GM12878 (cell line): Measurements from ENCODE around the gene CEBPE. TPM values are rescaled to one million over a fixed set of nuclear protein-coding genes. Genes with fewer than 3 reads are reported as not detected.
"Not testable (repeated sequence)": the region's sequence is repeated elsewhere in the genome, so short reads cannot be mapped to it uniquely, and the experiment has no call there.

ENCODE experiments used
- ATAC-seq: fragments of 200-7000 bp; cut with Tn5 transposase; 3 replicates; pipeline ENCODE4 v1.9.1; 2020; ENCODE audit warnings: mild to moderate bottlenecking, moderate library complexity
- BruUV-seq: library from RNA; stranded (reverse); fragments of 400-500 nt; replicated peaks from 2 replicates; lab custom pipeline; 2021; lab: Mats Ljungman, UMichigan
- CTCF ChIA-PET: fragments of 300-600 bp; sonication (Branson Sonifier 250); formaldehyde crosslinking; extraction: SDS; loops from one replicate; lab custom pipeline; 2021; ENCODE audit warnings: inconsistent platforms; lab: Yijun Ruan, JAX
- POLR2A ChIA-PET: fragments of 350-600 bp; formaldehyde crosslinking; extraction: SDS; loops from one replicate; lab custom pipeline; 2021; ENCODE audit warnings: inconsistent platforms; lab: Charles Lee
- RAD21 ChIA-PET: fragments of 300-600 bp; sonication (Branson Sonifier 250); formaldehyde crosslinking; loops from one replicate; lab custom pipeline; 2023; ENCODE audit warnings: antibody characterized with exemption; ENCODE audit not compliant: unreplicated experiment; lab: Charles Lee
- SMC1A ChIA-PET: fragments of 300-600 bp; sonication (Branson Sonifier 250); formaldehyde crosslinking; loops from one replicate; lab custom pipeline; 2023; ENCODE audit not compliant: unreplicated experiment, uncharacterized antibody; lab: Charles Lee
- DNase-seq: peaks from one replicate; pipeline ENCODE4 v3.0.0-alpha.2; 2011; ENCODE audit warnings: low read depth, low spot score
- FAIRE-seq: peaks from 3 replicates; lab custom pipeline; 2011; peaks lifted over from hg19 to GRCh38; lab: Jason Lieb, UNC
- H2AFZ ChIP-seq: 2 replicates; pipeline ENCODE4 v1.6.0; 2011; ENCODE audit warnings: low read depth, low read length, control low read depth; ENCODE audit not compliant: control insufficient read depth
- H3K27ac ChIP-seq: 2 replicates; pipeline ENCODE4 v1.5.1; 2011; ENCODE audit warnings: control low read depth; ENCODE audit not compliant: control insufficient read depth, insufficient read depth
- H3K27me3 ChIP-seq, 2 experiments: replicated peaks in 1 of 2; 2 replicates each; pipeline versions ENCODE4 v1.6.0 to v1.6.1; 2011; ENCODE audit warnings: low read length in 1 of 2; ENCODE audit not compliant: control insufficient read depth in 2 of 2, insufficient read depth in 2 of 2
- H3K36me3 ChIP-seq, 2 experiments: 2 replicates each; pipeline ENCODE4 v1.5.1; 2011; ENCODE audit warnings: low read length in 1 of 2; ENCODE audit not compliant: control insufficient read depth in 2 of 2, insufficient read depth in 2 of 2
- H3K4me1 ChIP-seq: 2 replicates; pipeline ENCODE4 v1.6.1; 2011; ENCODE audit warnings: mild to moderate bottlenecking, low read length, moderate library complexity, mixed read lengths; ENCODE audit not compliant: control insufficient read depth, insufficient read depth
- H3K4me2 ChIP-seq: 2 replicates; pipeline ENCODE4 v1.6.0; 2011; ENCODE audit warnings: control low read depth; ENCODE audit not compliant: control insufficient read depth, insufficient read depth
- H3K4me3 ChIP-seq: fragments of 200-600 bp; sonication (generic); 2 replicates; pipeline ENCODE4 v1.5.1; 2016
- H3K79me2 ChIP-seq: 2 replicates; pipeline ENCODE4 v1.6.0; 2011; ENCODE audit warnings: low read length; ENCODE audit not compliant: control insufficient read depth, insufficient read depth
- H3K9ac ChIP-seq: 2 replicates; pipeline ENCODE4 v1.8.0; 2011; ENCODE audit warnings: low read length, control low read depth, mixed read lengths; ENCODE audit not compliant: control insufficient read depth, insufficient read depth
- H3K9me3 ChIP-seq: replicated peaks from 3 replicates; pipeline ENCODE4 v1.5.1; 2011; ENCODE audit warnings: mild to moderate bottlenecking, low read length; ENCODE audit not compliant: control insufficient read depth, insufficient read depth
- H4K20me1 ChIP-seq: 2 replicates; pipeline ENCODE4 v1.6.0; 2011; ENCODE audit not compliant: control insufficient read depth, insufficient read depth
- BHLHE40 ChIP-seq, 2 experiments: fragments of 450-650 bp in 1 of 2; IDR thresholded peaks; 2 replicates each; pipeline ENCODE4 v1.6.1; 2011 to 2017; ENCODE audit warnings: low read depth in 2 of 2, borderline replicate concordance in 1 of 2, improper control_type of control experiment in 1 of 2, low read length in 1 of 2, mild to moderate bottlenecking in 1 of 2
- ETV6 ChIP-seq, 2 experiments: fragments of 450-650 bp in 1 of 2; IDR thresholded peaks in 1 of 2; conservative IDR thresholded peaks in 1 of 2; 2 replicates each; pipeline ENCODE4 v1.6.1; 2014; ENCODE audit warnings: antibody characterized with exemption in 1 of 2, borderline replicate concordance in 1 of 2, low read depth in 1 of 2, mild to moderate bottlenecking in 1 of 2, moderate library complexity in 1 of 2
- MYB ChIP-seq: fragments of 150-350 bp; IDR thresholded peaks from 2 replicates; pipeline ENCODE4 v1.6.1; 2014; ENCODE audit warnings: mild to moderate bottlenecking, low read depth, low read length, borderline replicate concordance
- SMARCA5 ChIP-seq: fragments of 450-650 bp; IDR thresholded peaks from 2 replicates; pipeline ENCODE4 v1.6.1; 2017; ENCODE audit warnings: mild to moderate bottlenecking
- TCF7 ChIP-seq: IDR thresholded peaks from 2 replicates; pipeline ENCODE4 v1.6.1; 2014; ENCODE audit warnings: antibody characterized with exemption, borderline replicate concordance
- WGBS: methylation state at CpG from one replicate; pipeline ENCODE4 v1.1.6; 2016; ENCODE audit warnings: low lambda C conversion rate; ENCODE audit not compliant: insufficient replicate concordance, insufficient coverage; ENCODE audit errors: missing lambda C conversion rate; 5-methylcytosine and 5-hydroxymethylcytosine counted together
- in situ Hi-C: fragments of 300-500 bp; cut with MboI; formaldehyde crosslinking; loops from 9 replicates; pipeline ENCODE4 v1.14.3; 2018; ENCODE audit warnings: mixed read lengths
- intact Hi-C: fragments of 100-400 bp; cut with micrococcal nuclease; formaldehyde crosslinking; loops from one replicate; pipeline ENCODE4 v1.14.2; 2022; ENCODE audit not compliant: unreplicated experiment
- polyA plus RNA-seq, 11 experiments: library from polyadenylated mRNA; depleted of rRNA in 4 of 11; unstranded in 6 of 11; stranded (reverse) in 5 of 11; fragments of >200 nt; fragmentation: Nextera tagmentation in 4 of 11; fragmentation: Illumina TruSeq in 1 of 11; extraction: Ambion mirVana in 4 of 11; extraction: Trizol in 1 of 11; gene quantifications; 1 replicate in 1 of 11; 2 replicates in 10 of 11; pipeline versions ENCODE4 v1.2.1 to v1.2.3, GENCODE V29; 2011 to 2016; ENCODE audit warnings: inconsistent platforms in 2 of 11, missing spikeins in 2 of 11, low read depth in 1 of 11
- total RNA-seq, 4 experiments: library from RNA; depleted of rRNA in 3 of 4; stranded (reverse); fragments of >200 nt in 3 of 4; fragmentation: Illumina TruSeq in 1 of 4; extraction: Trizol in 1 of 4; gene quantifications; 2 replicates each; pipeline versions ENCODE4 v1.2.1 to v1.2.3, GENCODE V29; 2013 to 2021
- TF ChIP-seq, protein P1 (sequence below): fragments of 450-650 bp; IDR thresholded peaks from 2 replicates; pipeline ENCODE4 v1.6.1; 2018; ENCODE audit warnings: borderline replicate concordance, mild to moderate bottlenecking; ENCODE audit not compliant: partially characterized antibody

The CEBPE gene
- total and polyA plus RNA-seq, 10 of the 15 experiments (the other 5 are each of a cell fraction or from before 2014, with no cell fraction given): 0.09 to 0.45 (median 0.24) TPM; not detected in 7

- no peak for TF ChIP-seq SMARCA5
- TF ChIP-seq, protein P1, sequence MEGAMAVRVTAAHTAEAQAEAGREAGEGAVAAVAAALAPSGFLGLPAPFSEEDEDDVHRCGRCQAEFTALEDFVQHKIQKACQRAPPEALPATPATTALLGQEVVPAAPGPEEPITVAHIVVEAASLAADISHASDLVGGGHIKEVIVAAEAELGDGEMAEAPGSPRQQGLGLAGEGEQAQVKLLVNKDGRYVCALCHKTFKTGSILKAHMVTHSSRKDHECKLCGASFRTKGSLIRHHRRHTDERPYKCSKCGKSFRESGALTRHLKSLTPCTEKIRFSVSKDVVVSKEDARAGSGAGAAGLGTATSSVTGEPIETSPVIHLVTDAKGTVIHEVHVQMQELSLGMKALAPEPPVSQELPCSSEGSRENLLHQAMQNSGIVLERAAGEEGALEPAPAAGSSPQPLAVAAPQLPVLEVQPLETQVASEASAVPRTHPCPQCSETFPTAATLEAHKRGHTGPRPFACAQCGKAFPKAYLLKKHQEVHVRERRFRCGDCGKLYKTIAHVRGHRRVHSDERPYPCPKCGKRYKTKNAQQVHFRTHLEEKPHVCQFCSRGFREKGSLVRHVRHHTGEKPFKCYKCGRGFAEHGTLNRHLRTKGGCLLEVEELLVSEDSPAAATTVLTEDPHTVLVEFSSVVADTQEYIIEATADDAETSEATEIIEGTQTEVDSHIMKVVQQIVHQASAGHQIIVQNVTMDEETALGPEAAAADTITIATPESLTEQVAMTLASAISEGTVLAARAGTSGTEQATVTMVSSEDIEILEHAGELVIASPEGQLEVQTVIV: no peak
- no peak for TF ChIP-seq ETV6 (conservative IDR thresholded peaks at IDR 0.05 in 1 of 2, IDR thresholded peaks at IDR 0.05 in 1 of 2; ENCODE audit: borderline replicate concordance in 1 of 2, low read depth in 1 of 2)
- TF ChIP-seq TCF7: no peak
- TF ChIP-seq BHLHE40 (IDR thresholded peaks at IDR 0.05; ENCODE audit: borderline replicate concordance in 1 of 2, low read depth in 2 of 2, low read length in 1 of 2): no peak
- no peak for TF ChIP-seq MYB
Observed at GRCh38 chr14:23109769-23110168, 9.3 kb downstream of the CEBPE start (continued).

GRCh38 chr14:23108169-23108568 lies 10.9 kb downstream of the CEBPE start:
- ATAC-seq, H3K4me3 ChIP-seq, DNase-seq, RAD21 ChIA-PET, H3K9me3 ChIP-seq, H3K36me3 ChIP-seq, H3K27me3 ChIP-seq, FAIRE-seq, H3K79me2 ChIP-seq, intact Hi-C loops, H2AFZ ChIP-seq, H3K27ac ChIP-seq, in situ Hi-C loops, POLR2A ChIA-PET, H3K9ac ChIP-seq, H3K4me2 ChIP-seq, BruUV-seq, H4K20me1 ChIP-seq, H3K4me1 ChIP-seq: not testable (repeated sequence)
- WGBS: 54% methylated on average over 24 of the region's 24 CpGs
- SMC1A ChIA-PET: interaction anchor here (1.2 kb wide), 1 partner anchor 31 kb away, joined by 5 read pairs; no protein-coding TSS in a partner anchor
- CTCF ChIA-PET: interaction anchor here (1.1 to 5.4 kb wide), 5 partner anchors 12 to 40 kb away, joined by 3 to 45 read pairs (median 10); partner anchors contain the start of genes ACIN1, C14orf119 and CEBPE

DNA sequence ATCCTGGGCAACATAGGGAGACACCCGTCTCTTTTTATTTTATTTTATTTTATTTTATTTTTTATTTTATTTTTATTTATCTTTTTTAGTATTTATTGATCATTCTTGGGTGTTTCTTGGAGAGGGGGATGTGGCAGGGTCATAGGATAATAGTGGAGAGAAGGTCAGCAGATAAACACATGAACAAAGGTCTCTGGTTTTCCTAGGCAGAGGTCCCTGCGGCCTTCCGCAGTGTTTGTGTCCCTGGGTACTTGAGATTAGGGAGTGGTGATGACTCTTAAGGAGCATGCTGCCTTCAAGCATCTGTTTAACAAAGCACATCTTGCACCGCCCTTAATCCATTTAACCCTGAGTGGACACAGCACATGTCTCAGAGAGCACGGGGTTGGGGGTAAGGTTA lies 11.4 kb downstream of the CEBPE start:
- FAIRE-seq, in situ Hi-C loops, BruUV-seq, H3K36me3 ChIP-seq, H4K20me1 ChIP-seq, ATAC-seq, H3K9ac ChIP-seq, H3K27ac ChIP-seq, SMC1A ChIA-PET, H3K79me2 ChIP-seq, CTCF ChIA-PET, H3K4me1 ChIP-seq, H3K4me2 ChIP-seq, H3K4me3 ChIP-seq, DNase-seq, RAD21 ChIA-PET, H3K9me3 ChIP-seq, H2AFZ ChIP-seq, intact Hi-C loops, POLR2A ChIA-PET, H3K27me3 ChIP-seq: not testable (repeated sequence)
- WGBS: 31% methylated on average over 1 of the region's 5 CpGs
